ENCODE results near the gene TRAPPC2. TPM values are rescaled to one million over a fixed set of nuclear protein-coding genes. Genes with fewer than 3 reads are reported as not detected.

TRAPPC2 gene
- 11.2 and 15.9 TPM in 2 replicates for total RNA-seq

GRCh38 chrX:13734278-13735172 lies at the start of gene TRAPPC2, which contains the start of gene OFD1:
TSS of gene TRAPPC2 (minus strand) at chrX:13734620. CDS start at chrX:13719963, 14,657 bp downstream.
TSS of gene OFD1 (plus strand) at chrX:13734748. CDS start at chrX:13735072, 324 bp downstream.

GRCh38 chrX:13688958-13689740 lies 45.3 kb downstream of the TRAPPC2 start, which contains the start of gene RAB9A:
TSS of gene RAB9A (plus strand) at chrX:13689128. CDS start at chrX:13708747, 19,619 bp downstream.

Other genes with a start within 250 kb of the TRAPPC2 start
- not detected in 2 replicates for gene EGFL6, start 165.0 kb downstream of the TRAPPC2 start, total RNA-seq
- 1.7 and 3.7 TPM in 2 replicates for gene TCEANC, start 81.5 kb downstream of the TRAPPC2 start, total RNA-seq
- gene RAB9A, start 45.5 kb downstream of the TRAPPC2 start, total RNA-seq: 23.6 and 48.7 TPM in 2 replicates
- gene OFD1, start 128 bp upstream of the TRAPPC2 start, total RNA-seq: 4.6 and 7.1 TPM in 2 replicates
- 0.29 and 0.35 TPM in 2 replicates for gene GPM6B, start 82.5 kb upstream of the TRAPPC2 start, total RNA-seq

Measured in myometrial cell (primary cell).